ENCODE results near the gene SRMS.

GRCh38 chr20:63592661-63593060 is 45.1 kb upstream of the SRMS start:
- TF ChIP-seq CTCF (conservative IDR thresholded peaks at IDR 0.05; ENCODE audit: low read length) (no peak), EZH2phosphoT487 (IDR thresholded peaks at IDR 0.05; ENCODE audit: borderline replicate concordance, low read depth, low read length) (no peak)

All from OCI-LY7 (cell line).